ENCODE data around the gene LITAF. TPM values are rescaled to one million over a fixed set of nuclear protein-coding genes. Genes with fewer than 3 reads are reported as not detected.

The LITAF gene
- polyA plus RNA-seq, 1 of the 3 experiments (the other 2 are of a cell fraction) = 45.7 TPM

- Histone ChIP-seq H3F3A (replicated peaks; ENCODE audit: insufficient read depth) (no peaks in the 10 kb centered on the region), H3K4me3 (ENCODE audit: low read depth in 2 of 2, low read length in 1 of 2) (no peak overlapping the region), H3K4me1 (ENCODE audit: control insufficient read depth in 1 of 2, insufficient read depth in 2 of 2, low read depth in 1 of 2, low read length in 1 of 2) (no peaks in the 10 kb centered on the region), H3K9me3 (no peaks in the 10 kb centered on the region), H3K36me3 (replicated peaks in 1 of 2; ENCODE audit: control insufficient read depth in 1 of 2, insufficient read depth in 2 of 2, low read length in 1 of 2) (peaks cover 14 to 26% of the 10 kb centered on the region in 2 experiments), H3K9ac (no peak overlapping the region), H2AFZ (ENCODE audit: low read depth) (no peak overlapping the region), H3K4me2 (no peak overlapping the region), H3K79me2 (ENCODE audit: insufficient read depth) (no peaks in the 10 kb centered on the region), H3K9me2 (no peaks in the 10 kb centered on the region), H4K20me1 (ENCODE audit: insufficient read depth) (no peaks in the 10 kb centered on the region), H3K27ac (ENCODE audit: low read depth in 2 of 2, low read length in 1 of 2) (no peak overlapping the region), H3K27me3 (ENCODE audit: insufficient read depth) (no peaks in the 10 kb centered on the region)
- ChIA-PET POLR2A (no interaction called here), CTCF (interaction anchor here (0.8 to 2.3 kb wide), 2 partner anchors 14 to 16 kb away, joined by 3 to 6 read pairs; no protein-coding TSS in a partner anchor)
- TF ChIP-seq RFX5 (IDR thresholded peaks at IDR 0.05; ENCODE audit: low read length) = no peak
- TF ChIP-seq CHD2 (IDR thresholded peaks at IDR 0.05; ENCODE audit: low read length, partially characterized antibody) = no peak
- no peak for TF ChIP-seq ELF1 (IDR thresholded peaks at IDR 0.05)
- TF ChIP-seq, protein P1, sequence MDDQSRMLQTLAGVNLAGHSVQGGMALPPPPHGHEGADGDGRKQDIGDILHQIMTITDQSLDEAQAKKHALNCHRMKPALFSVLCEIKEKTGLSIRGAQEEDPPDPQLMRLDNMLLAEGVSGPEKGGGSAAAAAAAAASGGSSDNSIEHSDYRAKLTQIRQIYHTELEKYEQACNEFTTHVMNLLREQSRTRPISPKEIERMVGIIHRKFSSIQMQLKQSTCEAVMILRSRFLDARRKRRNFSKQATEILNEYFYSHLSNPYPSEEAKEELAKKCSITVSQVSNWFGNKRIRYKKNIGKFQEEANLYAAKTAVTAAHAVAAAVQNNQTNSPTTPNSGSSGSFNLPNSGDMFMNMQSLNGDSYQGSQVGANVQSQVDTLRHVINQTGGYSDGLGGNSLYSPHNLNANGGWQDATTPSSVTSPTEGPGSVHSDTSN (IDR thresholded peaks at IDR 0.05) = no peak
- TF ChIP-seq, protein P2, sequence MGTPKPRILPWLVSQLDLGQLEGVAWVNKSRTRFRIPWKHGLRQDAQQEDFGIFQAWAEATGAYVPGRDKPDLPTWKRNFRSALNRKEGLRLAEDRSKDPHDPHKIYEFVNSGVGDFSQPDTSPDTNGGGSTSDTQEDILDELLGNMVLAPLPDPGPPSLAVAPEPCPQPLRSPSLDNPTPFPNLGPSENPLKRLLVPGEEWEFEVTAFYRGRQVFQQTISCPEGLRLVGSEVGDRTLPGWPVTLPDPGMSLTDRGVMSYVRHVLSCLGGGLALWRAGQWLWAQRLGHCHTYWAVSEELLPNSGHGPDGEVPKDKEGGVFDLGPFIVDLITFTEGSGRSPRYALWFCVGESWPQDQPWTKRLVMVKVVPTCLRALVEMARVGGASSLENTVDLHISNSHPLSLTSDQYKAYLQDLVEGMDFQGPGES (IDR thresholded peaks at IDR 0.05; ENCODE audit: low read depth, low read length) = no peak
- no peak for TF ChIP-seq SMC3 (IDR thresholded peaks at IDR 0.05; ENCODE audit: low read depth, low read length)
- no peak for TF ChIP-seq POLR2AphosphoS5 (IDR thresholded peaks at IDR 0.05; ENCODE audit: low read depth, low read length)
- DNase-seq = no peak
- WGBS (ENCODE audit: low lambda C conversion rate) = 94% methylated on average over 13 of the region's 13 CpGs
Measured at GRCh38 chr16:11547118-11547916, 39.4 kb downstream of the LITAF start.

GRCh38 chr16:11546608-11547061 lies 40.1 kb downstream of the LITAF start:
- Histone ChIP-seq H2AFZ (ENCODE audit: low read depth) (no peak overlapping the region), H3K4me2 (no peak overlapping the region)
- 66% methylated on average over 5 of the region's 5 CpGs for WGBS (ENCODE audit: low lambda C conversion rate)

More at GRCh38 chr16:11546608-11547061, 40.1 kb downstream of the LITAF start:
- Histone ChIP-seq H3K27me3 (ENCODE audit: insufficient read depth) (no peaks in the 10 kb centered on the region), H3K36me3 (replicated peaks in 1 of 2; ENCODE audit: control insufficient read depth in 1 of 2, insufficient read depth in 2 of 2, low read length in 1 of 2) (peaks cover 12 to 26% of the 10 kb centered on the region in 2 experiments), H3K4me1 (ENCODE audit: control insufficient read depth in 1 of 2, insufficient read depth in 2 of 2, low read depth in 1 of 2, low read length in 1 of 2) (no peaks in the 10 kb centered on the region), H3K4me3 (ENCODE audit: low read depth in 2 of 2, low read length in 1 of 2) (no peak overlapping the region), H3K27ac (ENCODE audit: low read depth in 2 of 2, low read length in 1 of 2) (no peak overlapping the region), H3K9me2 (no peaks in the 10 kb centered on the region), H3F3A (replicated peaks; ENCODE audit: insufficient read depth) (no peaks in the 10 kb centered on the region), H3K9ac (no peak overlapping the region), H3K79me2 (ENCODE audit: insufficient read depth) (no peaks in the 10 kb centered on the region), H3K9me3 (no peaks in the 10 kb centered on the region), H4K20me1 (ENCODE audit: insufficient read depth) (no peaks in the 10 kb centered on the region)
- no peak for TF ChIP-seq TCF12 (IDR thresholded peaks at IDR 0.05)
- no peak for TF ChIP-seq MEF2A (IDR thresholded peaks at IDR 0.05; ENCODE audit: borderline replicate concordance, low read depth)
- TF ChIP-seq, protein P3, sequence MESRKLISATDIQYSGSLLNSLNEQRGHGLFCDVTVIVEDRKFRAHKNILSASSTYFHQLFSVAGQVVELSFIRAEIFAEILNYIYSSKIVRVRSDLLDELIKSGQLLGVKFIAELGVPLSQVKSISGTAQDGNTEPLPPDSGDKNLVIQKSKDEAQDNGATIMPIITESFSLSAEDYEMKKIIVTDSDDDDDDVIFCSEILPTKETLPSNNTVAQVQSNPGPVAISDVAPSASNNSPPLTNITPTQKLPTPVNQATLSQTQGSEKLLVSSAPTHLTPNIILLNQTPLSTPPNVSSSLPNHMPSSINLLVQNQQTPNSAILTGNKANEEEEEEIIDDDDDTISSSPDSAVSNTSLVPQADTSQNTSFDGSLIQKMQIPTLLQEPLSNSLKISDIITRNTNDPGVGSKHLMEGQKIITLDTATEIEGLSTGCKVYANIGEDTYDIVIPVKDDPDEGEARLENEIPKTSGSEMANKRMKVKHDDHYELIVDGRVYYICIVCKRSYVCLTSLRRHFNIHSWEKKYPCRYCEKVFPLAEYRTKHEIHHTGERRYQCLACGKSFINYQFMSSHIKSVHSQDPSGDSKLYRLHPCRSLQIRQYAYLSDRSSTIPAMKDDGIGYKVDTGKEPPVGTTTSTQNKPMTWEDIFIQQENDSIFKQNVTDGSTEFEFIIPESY (IDR thresholded peaks at IDR 0.05; ENCODE audit: borderline replicate concordance, low read depth) = no peak
- TF ChIP-seq, protein P4, sequence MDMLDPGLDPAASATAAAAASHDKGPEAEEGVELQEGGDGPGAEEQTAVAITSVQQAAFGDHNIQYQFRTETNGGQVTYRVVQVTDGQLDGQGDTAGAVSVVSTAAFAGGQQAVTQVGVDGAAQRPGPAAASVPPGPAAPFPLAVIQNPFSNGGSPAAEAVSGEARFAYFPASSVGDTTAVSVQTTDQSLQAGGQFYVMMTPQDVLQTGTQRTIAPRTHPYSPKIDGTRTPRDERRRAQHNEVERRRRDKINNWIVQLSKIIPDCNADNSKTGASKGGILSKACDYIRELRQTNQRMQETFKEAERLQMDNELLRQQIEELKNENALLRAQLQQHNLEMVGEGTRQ (IDR thresholded peaks at IDR 0.05; ENCODE audit: borderline replicate concordance, low read depth, low read length) = no peak
- no peak for TF ChIP-seq FOXM1 (IDR thresholded peaks at IDR 0.05; ENCODE audit: low read depth)
- TF ChIP-seq FOSL2 (IDR thresholded peaks at IDR 0.05; ENCODE audit: borderline replicate concordance, low read depth) = 0 out of 2 replicates have a peak, but pooled peaks have one; percentile 7
- CTCF ChIA-PET = interaction anchor here (0.7 to 2.3 kb wide), 4 partner anchors 14 to 77 kb away, joined by 3 to 6 read pairs (median 4); no protein-coding TSS in a partner anchor
- DNase-seq = no peak
- POLR2A ChIA-PET = no interaction called here

Data from SK-N-SH (cell line).